ENCODE results near the gene ECT2.
A peak's percentile ranks its signal among the peaks of the same experiment; 100 is the strongest.
"Not testable (repeated sequence)": the region's sequence is repeated elsewhere in the genome, so short reads cannot be mapped to it uniquely, and the experiment has no call there.

Gene ECT2

GRCh38 chr3:172749230-172749965 lies 1.1 kb upstream of the ECT2 start:
- DNase-seq: peak; percentile 22

- DNase-seq: no peak
Measured at GRCh38 chr3:172750069-172750367, 508 bp upstream of the ECT2 start.

GRCh38 chr3:172751175-172751704 lies 714 bp downstream of the ECT2 start:
- DNase-seq: peak; percentile 22

- DNase-seq: no peak
Measured at GRCh38 chr3:172752651-172753050, 2.1 kb downstream of the ECT2 start.

- DNase-seq: no peak
Measured at GRCh38 chr3:172753125-172753524, 2.6 kb downstream of the ECT2 start.

GRCh38 chr3:172760416-172760815 lies 9.9 kb downstream of the ECT2 start:
- DNase-seq: not testable (repeated sequence)

GRCh38 chr3:172766241-172766640 lies 15.7 kb downstream of the ECT2 start:
- no peak for DNase-seq

- no peak for DNase-seq
Measured at GRCh38 chr3:172766718-172767405, 16.3 kb downstream of the ECT2 start.

GRCh38 chr3:172770382-172770781 lies 19.9 kb downstream of the ECT2 start:
- no peak for DNase-seq

- no peak for DNase-seq
Measured at GRCh38 chr3:172771672-172772071, 21.1 kb downstream of the ECT2 start.

- DNase-seq: no peak
Measured at GRCh38 chr3:172776049-172776717, 25.7 kb downstream of the ECT2 start.

- DNase-seq: no peak
Measured at GRCh38 chr3:172777901-172778300, 27.4 kb downstream of the ECT2 start.

- DNase-seq: no peak
Measured at GRCh38 chr3:172782235-172782634, 31.7 kb downstream of the ECT2 start.

GRCh38 chr3:172786036-172786435 lies 35.5 kb downstream of the ECT2 start:
- no peak for DNase-seq

GRCh38 chr3:172787019-172787418 lies 36.5 kb downstream of the ECT2 start:
- no peak for DNase-seq

- DNase-seq: no peak
Measured at GRCh38 chr3:172787746-172788145, 37.2 kb downstream of the ECT2 start.

GRCh38 chr3:172799246-172799645 lies 48.7 kb downstream of the ECT2 start:
- no peak for DNase-seq

- DNase-seq: no peak
Measured at GRCh38 chr3:172800156-172800555, 49.6 kb downstream of the ECT2 start.

GRCh38 chr3:172803489-172803888 lies 53.0 kb downstream of the ECT2 start:
- no peak for DNase-seq

GRCh38 chr3:172804323-172804722 lies 53.8 kb downstream of the ECT2 start:
- no peak for DNase-seq

- DNase-seq: no peak
Measured at GRCh38 chr3:172808969-172809546, 58.5 kb downstream of the ECT2 start.

GRCh38 chr3:172811099-172811498 lies 60.6 kb downstream of the ECT2 start:
- no peak for DNase-seq

- DNase-seq: no peak
Measured at GRCh38 chr3:172813462-172813861, 62.9 kb downstream of the ECT2 start.

GRCh38 chr3:172814738-172815137 lies 64.2 kb downstream of the ECT2 start:
- no peak for DNase-seq
